NCI-H2227 (cell line): ENCODE data around the gene C16orf86.

ENCODE experiments used
- DNase-seq: peaks from one replicate; lab custom pipeline; 2025; ENCODE audit not compliant: unreplicated experiment; lab: John Stamatoyannopoulos, UW

C16orf86 gene, protein sequence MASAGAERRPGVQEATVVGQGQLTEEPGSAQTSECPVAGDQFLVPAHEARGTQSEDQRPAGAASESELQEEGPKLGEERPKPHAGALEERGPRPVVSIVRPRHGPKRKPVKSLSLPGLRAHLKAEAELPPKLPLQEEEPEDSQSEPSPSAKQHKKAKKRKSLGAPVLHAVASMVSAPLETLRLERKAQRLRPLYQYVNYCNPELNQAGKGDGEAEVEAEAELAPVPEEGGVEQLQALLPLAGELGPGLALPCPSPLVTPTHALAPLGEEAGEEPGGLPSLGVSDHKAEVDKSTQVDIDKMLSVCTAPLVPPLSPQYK

DNA sequence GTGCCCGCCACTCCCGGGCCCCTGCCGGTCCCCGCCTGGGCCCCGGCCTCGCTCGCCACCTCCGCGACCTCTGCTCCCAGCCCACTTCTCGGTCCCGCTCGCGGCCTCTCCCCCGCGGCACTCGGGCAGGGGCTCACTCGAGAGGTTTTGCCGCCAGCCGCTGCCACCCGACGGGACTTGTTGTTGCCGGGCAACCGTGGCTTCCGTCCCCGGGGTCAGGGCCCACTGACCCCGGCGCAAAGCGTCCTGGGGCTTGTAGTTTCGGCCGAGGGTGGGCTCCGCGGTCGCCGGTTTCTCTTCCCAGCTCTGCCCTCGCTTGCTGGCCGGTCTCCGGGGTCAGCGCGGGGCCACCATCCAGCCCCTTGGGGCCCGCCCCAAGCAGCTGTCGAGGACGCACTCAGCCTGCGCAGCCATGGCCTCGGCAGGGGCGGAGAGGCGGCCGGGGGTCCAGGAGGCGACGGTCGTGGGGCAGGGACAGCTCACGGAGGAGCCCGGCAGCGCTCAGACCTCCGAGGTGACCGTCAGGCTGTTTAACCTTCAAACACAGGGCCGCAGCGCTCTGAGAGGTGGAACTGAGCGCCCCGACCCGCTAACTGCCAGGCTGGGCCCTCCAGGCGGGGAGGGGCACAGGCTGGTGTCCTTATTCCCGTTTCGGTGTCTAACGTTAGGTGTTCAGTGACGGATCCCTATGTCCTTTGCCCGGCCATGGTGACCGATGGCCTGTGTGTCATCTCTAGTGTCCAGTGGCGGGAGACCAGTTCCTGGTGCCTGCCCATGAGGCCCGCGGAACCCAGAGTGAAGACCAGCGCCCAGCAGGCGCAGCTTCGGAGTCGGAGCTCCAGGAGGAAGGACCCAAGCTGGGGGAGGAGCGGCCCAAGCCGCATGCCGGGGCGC, at the start of gene C16orf86, which contains the start of gene ENKD1:
C16orf86 (plus strand) TSS at position 256 of the 894 bp plus-strand sequence; CDS start at position 413, 157 bp downstream.
ENKD1 (minus strand) TSS at position 192 of the 894 bp plus-strand sequence. CDS start 308 bp downstream, outside the sequence.
- DNase-seq = peak; percentile 85

DNA sequence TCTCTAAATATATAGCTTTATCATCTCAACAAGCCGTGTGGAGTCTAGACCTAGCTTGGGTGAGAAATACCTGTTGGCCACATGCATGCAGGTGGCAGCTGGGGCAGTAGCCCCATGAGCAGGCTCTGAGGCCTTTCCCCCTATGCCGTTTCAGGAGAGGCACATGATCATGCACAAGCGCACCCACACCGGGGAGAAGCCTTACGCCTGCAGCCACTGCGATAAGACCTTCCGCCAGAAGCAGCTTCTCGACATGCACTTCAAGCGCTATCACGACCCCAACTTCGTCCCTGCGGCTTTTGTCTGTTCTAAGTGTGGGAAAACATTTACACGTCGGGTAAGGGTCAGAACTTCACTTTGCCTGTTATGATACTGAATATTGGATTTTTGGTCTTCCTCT, 38.4 kb upstream of the C16orf86 start:
- no peak for DNase-seq

DNA sequence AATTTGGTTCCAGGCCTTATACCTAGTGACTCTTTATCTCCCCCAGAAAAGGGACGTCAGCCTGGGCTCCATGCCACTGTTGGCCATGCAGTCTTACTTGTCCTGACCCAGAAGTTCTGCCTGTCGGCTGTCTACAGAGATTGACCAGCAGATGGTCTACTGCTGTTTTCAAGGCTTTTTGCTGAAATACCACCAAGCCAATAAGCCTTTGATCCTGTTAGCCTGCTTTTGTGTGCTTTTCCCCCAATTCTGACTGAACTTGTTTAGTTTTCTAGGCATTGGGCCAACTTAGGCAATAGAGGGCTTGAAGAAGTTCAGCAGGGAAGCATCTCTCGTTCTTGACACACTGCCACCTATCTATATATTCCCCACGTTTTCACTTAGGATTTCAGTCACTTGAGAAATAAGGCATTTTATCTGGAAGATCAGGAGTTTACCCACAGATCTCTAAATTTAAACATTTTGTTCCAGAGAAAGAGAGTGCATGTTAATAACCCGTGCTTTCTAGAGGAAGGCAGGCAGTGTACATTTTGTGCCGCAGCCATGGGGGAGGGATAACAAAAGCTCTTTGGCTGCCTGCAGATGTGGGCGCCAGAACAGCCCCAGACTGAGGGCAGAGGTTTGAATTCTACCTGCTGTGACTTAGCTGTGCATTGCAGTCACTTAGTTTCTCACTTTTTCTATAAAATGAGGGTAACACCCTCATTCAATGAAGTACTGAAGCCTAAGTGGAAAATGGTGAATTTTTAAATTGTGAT, 34.0 kb upstream of the C16orf86 start:
- DNase-seq = no peak

DNA sequence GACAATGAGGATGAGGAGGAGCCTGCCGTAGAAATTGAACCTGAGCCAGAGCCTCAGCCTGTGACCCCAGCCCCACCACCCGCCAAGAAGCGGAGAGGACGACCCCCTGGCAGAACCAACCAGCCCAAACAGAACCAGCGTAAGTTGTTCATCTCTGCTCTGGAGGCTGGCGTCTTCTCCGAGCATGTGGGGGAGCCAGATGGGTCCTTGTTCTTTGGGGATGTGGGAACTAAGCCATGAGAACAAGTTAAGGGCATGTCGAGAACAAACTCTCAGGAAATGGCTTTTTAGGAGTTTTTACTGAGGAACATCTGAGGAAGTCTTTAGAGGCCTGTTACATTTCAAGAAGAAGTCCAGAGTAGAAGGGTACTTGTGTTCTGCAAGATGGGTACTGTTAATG, 29.9 kb upstream of the C16orf86 start:
- DNase-seq = no peak

DNA sequence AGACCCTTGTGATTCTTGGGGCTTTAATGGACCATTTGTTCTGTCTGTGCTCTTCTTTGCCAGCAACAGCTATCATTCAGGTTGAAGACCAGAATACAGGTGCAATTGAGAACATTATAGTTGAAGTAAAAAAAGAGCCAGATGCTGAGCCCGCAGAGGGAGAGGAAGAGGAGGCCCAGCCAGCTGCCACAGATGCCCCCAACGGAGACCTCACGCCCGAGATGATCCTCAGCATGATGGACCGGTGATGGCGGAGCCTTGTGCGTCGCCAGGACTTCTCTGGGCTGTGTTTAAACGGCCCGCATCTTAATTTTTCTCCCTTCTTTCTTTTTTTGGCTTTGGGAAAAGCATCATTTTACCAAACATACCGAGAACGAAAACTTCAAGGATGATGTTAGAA, 29.0 kb upstream of the C16orf86 start:
- DNase-seq = no peak

DNA sequence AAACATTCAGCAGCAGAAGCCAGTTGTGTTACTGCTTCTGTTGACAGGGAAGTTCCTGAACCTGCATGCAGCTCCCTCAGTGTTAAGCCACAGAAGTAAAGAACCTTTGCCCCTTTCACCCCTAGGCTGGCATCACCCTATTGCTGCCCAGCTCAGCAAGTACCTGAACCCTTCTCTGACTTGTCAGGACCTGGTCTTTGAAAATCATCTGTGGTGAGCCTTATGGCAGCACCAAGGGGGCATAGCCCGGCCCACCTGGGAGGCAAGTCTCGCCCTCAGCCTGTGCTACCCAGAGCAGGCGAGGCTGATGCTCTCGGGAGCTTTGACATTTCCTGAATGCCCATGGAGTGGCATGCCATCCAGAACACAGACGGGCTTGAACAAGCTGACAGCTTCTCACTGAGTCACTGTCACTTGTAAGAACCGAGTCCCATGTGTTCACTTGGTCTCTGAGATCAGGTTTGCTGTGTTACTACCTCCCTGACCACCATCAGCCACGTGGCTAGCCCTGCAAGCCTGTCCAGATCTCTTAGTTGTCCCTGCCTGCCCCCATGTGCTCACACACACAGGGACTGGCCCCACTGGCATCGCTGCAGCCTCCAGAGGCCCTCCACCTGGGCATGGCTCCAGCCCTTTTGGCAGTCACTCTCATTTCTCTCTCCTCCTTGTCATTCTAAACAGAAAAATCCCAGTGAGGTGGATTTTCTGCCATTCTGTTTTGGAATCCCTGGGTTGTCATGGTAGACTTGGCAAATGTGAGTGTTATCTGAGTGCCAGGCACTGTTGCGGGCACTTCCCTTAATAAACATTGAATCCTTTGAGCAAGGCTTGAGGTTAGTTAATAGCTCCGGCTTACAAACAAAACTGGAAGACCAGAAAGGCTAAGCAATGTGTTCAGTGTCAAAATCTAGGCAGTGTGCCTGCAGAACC, 24.6 kb upstream of the C16orf86 start:
- DNase-seq = no peak

DNA sequence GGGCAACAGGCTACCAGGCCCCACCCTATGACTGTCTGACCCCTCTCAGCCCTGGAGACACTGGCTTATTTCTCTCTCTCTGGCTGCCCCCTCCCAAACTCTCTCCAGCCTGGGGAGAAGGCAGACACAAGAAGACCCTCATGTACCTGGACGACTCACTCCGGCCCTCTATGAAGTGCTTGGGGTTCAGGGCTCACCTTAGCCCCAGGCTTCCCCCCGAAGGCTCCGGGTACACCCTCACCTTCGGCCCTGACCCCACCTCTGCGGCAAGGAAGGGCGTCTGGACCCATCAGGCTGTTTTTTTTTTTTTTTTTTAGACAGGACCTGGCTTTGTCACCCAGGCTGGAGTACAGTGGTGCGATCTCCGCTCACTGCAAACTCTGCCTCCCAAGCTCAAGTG, 22.6 kb upstream of the C16orf86 start:
- no peak for DNase-seq

DNA sequence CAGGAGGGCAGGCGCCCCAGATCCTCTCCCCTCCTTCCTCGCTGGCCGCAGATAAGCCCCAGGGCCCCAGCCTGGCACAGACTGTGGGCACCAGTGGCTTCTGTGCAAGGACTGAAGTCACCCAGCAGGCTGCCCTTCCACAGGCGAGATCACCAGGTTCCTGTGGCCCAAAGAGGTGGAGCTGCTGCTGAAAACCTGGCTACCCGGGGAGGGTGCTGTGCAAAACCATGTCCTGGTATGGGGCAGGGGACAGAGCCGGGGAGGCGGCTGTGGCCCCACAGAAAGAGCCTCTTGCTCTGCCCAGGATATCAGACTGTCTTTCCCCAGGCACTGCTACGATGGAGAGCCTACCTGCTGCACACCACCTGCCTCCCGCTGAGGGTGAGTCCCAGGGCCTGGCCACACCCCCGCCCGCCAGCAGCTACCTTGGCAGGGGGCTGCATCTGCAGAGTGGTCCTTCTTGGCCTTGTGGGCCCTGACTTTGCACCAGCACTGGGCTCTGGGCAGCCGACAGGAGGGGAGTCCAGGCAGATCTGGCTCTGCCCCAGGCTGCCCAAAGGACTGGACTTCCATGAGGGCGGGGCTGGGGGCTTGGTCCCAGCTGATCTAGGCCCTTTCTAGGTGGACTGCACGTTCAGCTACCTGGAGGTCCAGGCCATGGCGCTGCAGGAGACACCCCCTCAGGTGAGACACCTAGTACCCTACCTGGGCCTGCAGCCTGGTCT, 21.1 kb upstream of the C16orf86 start:
- DNase-seq = no peak

DNA sequence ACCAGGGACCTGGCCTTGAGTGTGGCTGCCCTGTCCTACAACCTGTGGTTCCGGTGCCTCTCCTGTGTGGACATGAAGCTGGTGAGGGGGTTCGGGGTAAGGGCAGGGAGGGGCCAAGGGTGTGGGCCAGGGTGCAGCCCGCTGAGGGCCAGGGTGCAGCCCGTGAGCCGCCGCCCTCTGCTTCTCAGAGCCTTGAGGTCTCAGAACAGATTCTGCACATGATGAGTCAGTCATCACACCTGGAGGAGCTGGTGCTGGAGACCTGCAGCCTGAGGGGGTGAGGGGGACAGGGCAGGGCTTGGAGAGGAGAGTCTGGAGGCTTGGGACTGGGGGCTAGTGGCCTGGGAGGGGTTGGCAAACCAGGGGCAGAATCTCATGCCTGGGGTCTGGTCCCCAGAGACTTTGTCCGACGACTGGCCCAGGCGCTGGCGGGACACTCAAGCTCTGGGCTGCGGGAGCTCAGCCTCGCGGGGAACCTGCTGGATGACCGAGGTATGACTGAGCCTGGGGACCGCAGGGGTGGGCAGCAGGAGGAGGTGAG, 19.4 kb upstream of the C16orf86 start:
- DNase-seq = no peak

DNA sequence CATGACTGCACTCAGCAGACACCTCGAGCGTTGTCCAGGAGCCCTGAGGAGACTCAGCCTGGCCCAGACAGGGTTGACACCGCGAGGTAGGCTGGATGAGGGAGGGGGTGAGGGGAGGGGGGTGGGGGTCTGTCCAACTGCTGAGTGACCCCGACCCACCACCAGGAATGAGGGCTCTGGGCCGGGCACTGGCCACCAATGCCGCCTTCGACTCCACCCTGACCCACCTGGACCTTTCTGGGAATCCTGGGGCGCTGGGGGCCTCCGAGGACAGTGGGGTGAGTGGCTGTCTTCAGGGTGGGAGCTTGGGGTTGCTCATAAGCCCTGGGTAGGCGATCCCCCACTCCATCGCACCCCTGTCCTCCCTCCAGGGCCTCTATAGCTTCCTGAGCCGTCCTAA, 18.9 kb upstream of the C16orf86 start:
- no peak for DNase-seq

DNA sequence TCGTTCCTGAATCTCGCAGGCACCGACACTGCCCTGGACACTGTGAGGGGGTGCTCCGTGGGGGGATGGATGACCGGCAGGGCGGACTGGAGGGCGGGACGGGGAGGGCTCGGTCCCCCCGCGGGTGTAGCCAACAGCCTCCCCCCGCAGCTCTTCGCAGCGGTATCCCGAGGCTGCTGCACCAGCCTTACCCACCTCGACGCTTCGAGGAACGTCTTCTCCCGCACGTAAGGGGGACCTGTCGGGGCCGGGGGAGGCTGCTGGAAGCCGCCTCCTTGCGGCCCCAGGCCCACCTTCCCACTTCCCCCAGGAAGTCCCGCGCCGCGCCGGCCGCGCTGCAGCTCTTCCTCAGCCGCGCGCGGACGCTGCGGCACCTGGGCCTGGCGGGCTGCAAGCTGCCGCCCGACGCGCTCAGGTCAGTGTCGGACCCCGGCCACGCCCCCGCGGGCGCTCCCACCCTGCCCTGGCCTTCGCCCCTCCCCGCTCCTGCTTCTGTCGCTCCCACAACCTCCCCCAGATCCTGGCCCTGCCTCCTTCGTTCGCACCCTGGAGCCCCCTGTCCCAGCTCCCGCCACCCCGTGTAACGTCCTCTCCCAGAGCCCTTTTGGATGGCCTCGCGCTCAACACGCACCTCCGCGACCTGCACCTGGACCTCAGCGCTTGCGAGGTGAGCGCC, 18.4 kb upstream of the C16orf86 start:
- DNase-seq = no peak

DNA sequence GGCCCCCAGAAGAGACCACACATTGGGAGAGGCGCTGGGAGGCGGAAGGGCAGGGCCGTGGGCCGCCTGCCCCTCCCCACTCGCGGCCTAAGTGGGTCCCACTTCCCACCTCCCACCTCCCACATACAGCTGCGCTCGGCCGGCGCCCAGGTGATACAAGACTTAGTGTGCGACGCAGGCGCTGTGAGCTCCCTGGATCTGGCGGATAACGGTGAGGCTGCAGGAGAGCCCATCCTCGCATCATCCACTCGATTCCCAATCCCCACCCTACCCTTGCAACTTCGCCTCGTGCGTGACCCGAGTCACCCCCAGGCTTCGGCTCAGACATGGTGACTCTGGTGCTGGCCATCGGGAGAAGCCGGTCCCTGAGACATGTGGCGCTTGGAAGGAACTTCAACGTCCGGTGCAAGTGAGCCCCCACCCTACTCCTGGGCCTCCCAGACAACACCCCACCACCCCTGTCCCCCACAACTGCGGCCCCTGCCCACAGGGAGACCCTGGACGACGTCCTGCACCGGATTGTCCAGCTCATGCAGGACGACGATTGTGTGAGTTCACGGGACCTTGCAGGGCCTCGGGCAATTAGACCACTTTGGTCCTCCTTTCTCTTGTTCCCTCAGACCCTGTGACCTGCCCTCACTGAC, 17.7 kb upstream of the C16orf86 start:
- no peak for DNase-seq

DNA sequence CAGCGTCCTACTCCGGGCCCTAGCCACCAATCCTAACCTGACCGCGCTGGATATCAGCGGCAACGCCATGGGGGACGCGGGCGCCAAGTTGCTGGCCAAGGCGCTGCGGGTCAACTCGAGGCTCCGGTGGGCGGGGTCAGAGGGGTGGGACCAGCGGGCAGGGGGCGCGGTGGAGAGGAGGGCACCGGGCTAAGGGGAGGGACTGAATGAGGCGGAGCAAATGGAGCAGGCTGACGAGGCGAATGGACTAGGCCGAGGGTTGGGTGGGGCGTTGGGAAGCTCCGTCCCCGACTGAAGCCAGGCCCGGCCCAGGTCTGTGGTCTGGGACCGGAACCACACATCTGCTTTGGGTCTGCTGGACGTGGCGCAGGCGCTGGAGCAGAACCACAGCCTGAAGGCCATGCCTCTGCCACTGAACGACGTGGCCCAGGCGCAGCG, 17.1 kb upstream of the C16orf86 start:
- no peak for DNase-seq

DNA sequence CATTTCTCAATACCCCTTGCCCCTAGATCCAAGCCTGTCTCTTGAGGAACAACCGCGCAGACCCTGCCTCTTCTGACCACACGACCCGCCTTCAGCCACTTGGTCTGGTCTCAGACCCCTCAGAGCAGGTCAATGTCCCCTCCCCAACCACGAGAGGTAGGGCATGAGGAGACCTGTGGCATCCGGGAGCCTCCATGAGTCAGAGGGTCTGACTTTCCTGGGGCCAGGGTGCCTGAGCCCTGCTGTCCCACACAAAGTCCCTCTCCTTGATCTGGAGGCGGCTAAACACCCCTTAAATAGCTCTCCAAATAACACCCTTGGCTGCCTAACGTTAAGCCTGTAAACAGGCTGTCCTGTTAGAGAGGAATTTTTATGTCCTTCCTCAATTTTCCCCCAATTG, 16.6 kb upstream of the C16orf86 start:
- DNase-seq = no peak

DNA sequence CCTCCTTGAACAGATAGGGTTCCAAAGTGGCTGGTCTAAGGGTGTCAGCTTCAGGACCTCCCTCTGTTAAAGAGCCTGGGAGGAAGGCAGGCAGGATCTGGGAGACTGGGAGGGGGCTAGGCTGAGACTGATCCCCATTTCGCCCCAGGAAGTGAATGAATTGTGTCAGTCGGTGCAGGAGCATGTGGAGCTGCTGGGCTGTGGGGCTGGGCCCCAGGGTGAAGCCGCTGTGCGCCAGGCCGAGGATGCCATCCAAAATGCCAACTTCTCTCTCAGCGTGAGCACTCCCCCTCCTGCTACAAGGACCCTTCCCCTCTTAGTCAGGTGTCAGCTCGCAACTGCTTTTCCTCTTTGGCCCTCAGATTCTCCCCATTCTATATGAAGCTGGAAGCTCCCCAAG, 15.6 kb upstream of the C16orf86 start:
- no peak for DNase-seq

DNA sequence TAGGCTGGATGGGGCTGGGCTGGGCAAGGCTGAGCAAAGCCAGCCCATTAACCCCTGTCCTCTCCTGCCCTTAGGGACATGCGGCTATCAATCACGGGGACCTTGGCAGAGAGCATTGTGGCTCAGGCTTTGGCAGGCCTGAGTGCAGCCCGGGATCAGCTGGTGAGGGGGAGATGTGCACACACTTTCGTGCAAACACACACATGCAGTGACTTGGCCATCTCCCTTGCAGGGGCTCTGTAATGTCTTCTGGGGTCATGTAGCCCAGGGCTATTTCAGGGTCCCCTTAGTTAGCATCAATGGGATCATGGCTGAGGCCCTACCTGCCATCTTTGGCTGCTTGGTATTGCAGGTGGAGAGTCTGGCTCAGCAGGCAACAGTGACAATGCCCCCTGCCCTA, 14.8 kb upstream of the C16orf86 start:
- DNase-seq = no peak

DNA sequence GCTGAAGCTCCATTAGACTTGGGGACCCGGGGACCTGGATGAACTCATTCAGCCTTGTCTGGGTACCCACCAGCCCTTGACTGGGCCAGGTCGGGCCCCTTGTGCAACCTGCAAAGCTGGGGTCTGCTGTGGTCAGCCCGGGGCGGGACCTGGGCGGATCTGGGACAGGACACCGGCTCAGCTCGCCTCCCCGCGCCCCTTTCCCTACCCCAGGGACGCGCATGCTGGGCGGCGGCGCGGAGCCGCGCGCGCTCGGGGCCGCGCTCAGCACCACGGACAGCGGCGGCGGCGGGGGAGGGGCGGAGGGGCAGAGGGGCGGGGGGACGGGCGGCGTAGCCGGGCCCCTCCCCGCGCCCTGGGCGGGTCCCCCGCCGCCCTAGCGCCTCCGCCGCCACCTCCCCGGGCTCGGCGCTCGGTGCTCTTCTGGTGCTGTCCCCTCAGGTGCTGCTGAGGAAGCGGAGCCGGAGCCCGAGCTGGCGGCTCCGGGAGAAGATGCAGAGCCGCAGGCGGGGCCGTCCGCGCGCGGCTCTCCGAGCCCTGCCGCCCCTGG, 14.0 kb upstream of the C16orf86 start:
- DNase-seq = peak; percentile 62
